Glutamatergic neuron (in vitro differentiated cells): ENCODE measurements around the gene STAMBP. TPM values are rescaled to one million over a fixed set of nuclear protein-coding genes. Genes with fewer than 3 reads are reported as not detected.
A peak's percentile ranks its signal among the peaks of the same experiment; 100 is the strongest.
"Not testable (repeated sequence)": the region's sequence is repeated elsewhere in the genome, so short reads cannot be mapped to it uniquely, and the experiment has no call there.

Experiments used
- DNase-seq: peaks from one replicate; pipeline ENCODE4 v3.0.0; 2022
- H3K27ac Mint-ChIP-seq: one replicate; pipeline ENCODE4 v1.8.0; 2020; ENCODE audit warnings: mild to moderate bottlenecking, mixed read lengths, inconsistent platforms; ENCODE audit not compliant: unreplicated experiment
- H3K27me3 Mint-ChIP-seq: one replicate; pipeline ENCODE4 v1.8.0; 2020; ENCODE audit warnings: mild to moderate bottlenecking, moderate library complexity, mixed read lengths, inconsistent platforms; ENCODE audit not compliant: unreplicated experiment
- H3K36me3 Mint-ChIP-seq: one replicate; pipeline ENCODE4 v1.8.0; 2020; ENCODE audit warnings: mild to moderate bottlenecking, mixed read lengths, inconsistent platforms; ENCODE audit not compliant: unreplicated experiment
- H3K4me1 Mint-ChIP-seq: one replicate; pipeline ENCODE4 v1.8.0; 2020; ENCODE audit warnings: mild to moderate bottlenecking, low read depth, mixed read lengths, inconsistent platforms; ENCODE audit not compliant: unreplicated experiment
- H3K4me3 Mint-ChIP-seq: one replicate; pipeline ENCODE4 v1.8.0; 2020; ENCODE audit warnings: mild to moderate bottlenecking, mixed read lengths, inconsistent platforms; ENCODE audit not compliant: unreplicated experiment
- H3K9me3 Mint-ChIP-seq: one replicate; pipeline ENCODE4 v1.8.0; 2020; ENCODE audit warnings: mild to moderate bottlenecking, moderate library complexity, mixed read lengths, inconsistent platforms; ENCODE audit not compliant: unreplicated experiment
- CTCF ChIP-seq: fragments of 200-600 bp; sonication (generic); IDR thresholded peaks from one replicate; pipeline ENCODE4 v1.5.0; 2021; ENCODE audit not compliant: partially characterized antibody, unreplicated experiment
- total RNA-seq: library from RNA; stranded (reverse); fragmentation: NEBNext Ultra II Directional; extraction: Animal tissue kit (Norgen Biotek cat#: 25700); gene quantifications from one replicate; pipeline ENCODE4 v1.2.1, GENCODE V29; 2021; ENCODE audit not compliant: unreplicated experiment

The STAMBP gene
- total RNA-seq, 1 donor from 2014 or later = 48.9 TPM

- Mint-ChIP-seq H3K27ac (no peak overlapping the region), H3K36me3 (no peaks in the 10 kb centered on the region), H3K9me3 (no peaks in the 10 kb centered on the region), H3K4me3 (no peak overlapping the region), H3K27me3 (no peaks in the 10 kb centered on the region), H3K4me1 (no peaks in the 10 kb centered on the region)
- TF ChIP-seq CTCF = no peak
- no peak for DNase-seq
These were observed 57.6 kb downstream of the STAMBP start for GRCh38 chr2:73886357-73886756.

DNA sequence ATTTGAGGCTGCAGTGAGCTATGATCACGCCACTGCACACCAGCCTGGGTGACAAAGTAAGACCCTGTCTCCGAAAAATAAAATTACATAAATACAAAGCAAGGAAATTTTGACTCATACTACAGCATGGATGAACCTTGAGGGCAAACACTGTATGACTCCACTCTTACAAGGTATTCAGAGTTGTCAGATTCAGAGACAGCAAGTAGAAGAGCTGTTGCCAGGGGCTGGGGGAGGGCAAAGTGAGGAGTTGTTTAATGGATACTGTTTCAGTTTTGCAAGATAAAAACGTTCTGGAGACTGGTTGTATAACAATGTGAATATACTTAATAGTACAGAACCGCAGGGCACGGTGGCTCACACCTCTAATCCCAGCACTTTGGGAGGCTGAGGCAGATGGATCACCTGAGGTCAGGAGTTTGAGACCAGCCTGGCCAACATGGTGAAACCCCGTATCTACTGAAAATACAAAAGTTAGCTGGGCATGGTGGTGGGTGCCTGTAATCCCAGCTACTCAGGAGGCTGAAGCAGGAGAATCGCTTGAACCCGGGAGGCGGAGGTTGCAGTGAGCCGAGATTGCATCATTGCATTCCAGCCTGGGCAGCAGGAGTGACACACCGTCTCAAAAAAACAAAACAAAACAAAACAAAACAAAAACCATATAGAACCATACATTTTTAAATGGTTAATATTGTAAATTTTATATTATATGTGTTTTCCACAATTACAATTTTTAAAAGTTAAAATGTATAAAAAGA lies 59.0 kb downstream of the STAMBP start:
- H3K4me1 Mint-ChIP-seq, DNase-seq: not testable (repeated sequence)
- peak overlapping the region; percentile 49 for H3K4me3 Mint-ChIP-seq

DNA sequence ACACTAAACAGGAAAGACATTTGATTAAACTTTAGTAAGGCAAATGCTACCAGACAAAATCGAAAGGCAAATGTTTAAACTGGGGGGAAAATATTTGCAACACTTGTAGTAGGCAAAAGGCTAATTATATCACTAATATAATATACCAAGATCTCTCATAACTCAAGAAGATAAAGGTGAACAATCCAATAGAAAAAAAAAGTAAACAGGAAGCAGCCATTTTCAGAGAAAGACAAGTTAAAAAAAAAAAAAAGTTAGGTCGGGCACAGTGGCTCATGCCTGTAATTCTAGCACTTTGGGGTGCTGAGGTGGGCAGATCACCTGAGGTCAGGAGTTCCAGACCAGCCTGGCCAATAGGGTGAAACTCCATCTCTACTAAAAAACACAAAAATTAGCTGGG lies 59.6 kb downstream of the STAMBP start:
- H3K4me3 Mint-ChIP-seq = no peak overlapping the region
- TF ChIP-seq CTCF = no peak
- DNase-seq = no peak
- no peaks in the 10 kb centered on the region for H3K36me3 Mint-ChIP-seq
- H3K4me1 Mint-ChIP-seq = no peaks in the 10 kb centered on the region
- H3K9me3 Mint-ChIP-seq = no peaks in the 10 kb centered on the region
- peaks cover 2% of the 10 kb centered on the region for H3K27me3 Mint-ChIP-seq
- no peak overlapping the region for H3K27ac Mint-ChIP-seq

More for the DNA sequence above, 59.0 kb downstream of the STAMBP start:
- not testable (repeated sequence) for H3K36me3 Mint-ChIP-seq, H3K27me3 Mint-ChIP-seq, H3K9me3 Mint-ChIP-seq, H3K27ac Mint-ChIP-seq

DNA sequence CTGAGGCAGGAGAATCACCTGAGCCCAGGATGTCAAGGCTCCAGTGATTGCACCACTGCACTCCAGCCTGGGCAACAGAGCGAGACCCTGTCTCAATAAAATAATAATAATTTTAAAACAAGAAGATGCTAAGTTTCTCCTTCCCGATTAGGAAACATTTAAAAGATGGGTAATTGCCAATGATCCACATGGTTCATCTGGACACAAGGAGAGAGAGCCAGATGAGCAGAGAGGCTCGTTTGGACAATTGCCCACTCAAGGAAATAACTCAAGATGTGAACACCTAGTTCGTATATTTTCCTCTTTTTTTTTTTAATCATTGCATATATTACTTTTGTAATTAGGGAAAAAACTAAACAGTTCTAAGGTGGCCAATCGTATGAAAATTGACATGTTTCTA lies 60.4 kb downstream of the STAMBP start:
- Mint-ChIP-seq H3K36me3 (no peaks in the 10 kb centered on the region), H3K27me3 (peaks cover 2% of the 10 kb centered on the region), H3K4me1 (no peaks in the 10 kb centered on the region), H3K27ac (no peak overlapping the region), H3K9me3 (no peaks in the 10 kb centered on the region), H3K4me3 (no peak overlapping the region)
- no peak for TF ChIP-seq CTCF
- no peak for DNase-seq

DNA sequence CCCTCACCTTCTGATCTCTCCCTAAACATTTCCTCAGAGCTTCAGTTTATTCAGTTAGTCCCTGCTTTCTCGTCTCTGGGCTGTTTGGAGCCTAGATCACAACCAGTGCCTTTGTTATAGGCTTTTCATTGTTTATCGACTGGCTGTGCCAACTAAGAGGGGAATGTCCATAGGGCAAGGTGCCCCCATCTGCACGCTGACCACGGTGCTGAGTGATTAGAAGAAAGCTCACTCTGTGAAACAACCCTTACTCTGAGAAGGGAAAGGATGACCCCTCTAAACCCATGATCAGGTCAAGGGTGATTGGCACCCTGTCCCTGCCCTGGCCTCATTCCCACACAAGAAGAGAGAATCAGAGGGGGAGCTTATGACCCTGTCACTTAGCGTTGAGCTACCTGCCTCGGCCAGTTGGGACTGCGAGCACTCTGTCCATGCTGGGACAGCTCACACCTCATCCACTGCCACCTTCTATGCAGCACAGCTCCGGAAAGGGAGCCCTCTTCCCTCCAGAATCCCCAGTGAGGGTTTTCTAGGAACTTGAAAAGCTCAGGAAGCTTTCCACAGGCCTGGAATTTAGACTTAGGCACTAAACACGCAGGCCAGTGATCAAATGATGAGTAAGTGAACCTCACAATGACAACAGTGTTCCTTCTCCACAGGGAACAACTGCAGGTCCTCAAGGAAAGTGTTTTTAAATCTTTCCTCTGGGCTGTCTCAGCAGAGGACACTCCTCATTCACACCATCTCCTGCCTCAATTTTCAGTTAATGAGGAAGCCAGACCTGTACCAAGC lies 61.7 kb downstream of the STAMBP start:
- no peak for DNase-seq
- H3K36me3 Mint-ChIP-seq = no peaks in the 10 kb centered on the region
- H3K9me3 Mint-ChIP-seq = no peaks in the 10 kb centered on the region
- no peak overlapping the region for H3K4me3 Mint-ChIP-seq
- H3K4me1 Mint-ChIP-seq = no peaks in the 10 kb centered on the region
- no peak for TF ChIP-seq CTCF
- H3K27me3 Mint-ChIP-seq = peaks cover 4% of the 10 kb centered on the region
- H3K27ac Mint-ChIP-seq = no peak overlapping the region
